ENCODE results near the gene ZNF263.

GRCh38 chr16:3306078-3306477 is 22.8 kb downstream of the ZNF263 start:
- no peak for TF ChIP-seq POLR2A (IDR thresholded peaks at IDR 0.05)
- TF ChIP-seq, protein P1, sequence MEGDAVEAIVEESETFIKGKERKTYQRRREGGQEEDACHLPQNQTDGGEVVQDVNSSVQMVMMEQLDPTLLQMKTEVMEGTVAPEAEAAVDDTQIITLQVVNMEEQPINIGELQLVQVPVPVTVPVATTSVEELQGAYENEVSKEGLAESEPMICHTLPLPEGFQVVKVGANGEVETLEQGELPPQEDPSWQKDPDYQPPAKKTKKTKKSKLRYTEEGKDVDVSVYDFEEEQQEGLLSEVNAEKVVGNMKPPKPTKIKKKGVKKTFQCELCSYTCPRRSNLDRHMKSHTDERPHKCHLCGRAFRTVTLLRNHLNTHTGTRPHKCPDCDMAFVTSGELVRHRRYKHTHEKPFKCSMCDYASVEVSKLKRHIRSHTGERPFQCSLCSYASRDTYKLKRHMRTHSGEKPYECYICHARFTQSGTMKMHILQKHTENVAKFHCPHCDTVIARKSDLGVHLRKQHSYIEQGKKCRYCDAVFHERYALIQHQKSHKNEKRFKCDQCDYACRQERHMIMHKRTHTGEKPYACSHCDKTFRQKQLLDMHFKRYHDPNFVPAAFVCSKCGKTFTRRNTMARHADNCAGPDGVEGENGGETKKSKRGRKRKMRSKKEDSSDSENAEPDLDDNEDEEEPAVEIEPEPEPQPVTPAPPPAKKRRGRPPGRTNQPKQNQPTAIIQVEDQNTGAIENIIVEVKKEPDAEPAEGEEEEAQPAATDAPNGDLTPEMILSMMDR (IDR thresholded peaks at IDR 0.05) = no peak

All from right lobe of liver (tissue), 4 donors.